Middle frontal gyrus (tissue), 1 donor: Measurements from ENCODE around the gene PSMF1.

Source experiments
- DNase-seq: peaks from one replicate; pipeline ENCODE4 v3.0.0-alpha.2; 2015; ENCODE audit warnings: low spot score; ENCODE audit errors: extremely low spot score

PSMF1 gene

GRCh38 chr20:1188347-1188746 lies 69.9 kb downstream of the PSMF1 start:
- DNase-seq = no peak

- no peak for DNase-seq
Measured at GRCh38 chr20:1189827-1190226, 71.4 kb downstream of the PSMF1 start.

GRCh38 chr20:1190847-1191246 lies 72.4 kb downstream of the PSMF1 start:
- no peak for DNase-seq

GRCh38 chr20:1191299-1191698 lies 72.9 kb downstream of the PSMF1 start:
- no peak for DNase-seq

- DNase-seq = no peak
Measured at GRCh38 chr20:1195226-1195625, 76.8 kb downstream of the PSMF1 start.

GRCh38 chr20:1196634-1197033 lies 78.2 kb downstream of the PSMF1 start:
- DNase-seq = no peak

GRCh38 chr20:1197801-1198200 lies 79.4 kb downstream of the PSMF1 start:
- DNase-seq = no peak

GRCh38 chr20:1198751-1199150 lies 80.3 kb downstream of the PSMF1 start:
- no peak for DNase-seq

- no peak for DNase-seq
Measured at GRCh38 chr20:1199212-1199873, 80.9 kb downstream of the PSMF1 start.

GRCh38 chr20:1199964-1200363 lies 81.6 kb downstream of the PSMF1 start:
- no peak for DNase-seq

- no peak for DNase-seq
Measured at GRCh38 chr20:1202762-1203504, 84.5 kb downstream of the PSMF1 start, which contains the start of gene C20orf202. Gene C20orf202, plus strand, starts transcription at chr20:1203454. Its CDS starts 132 bp downstream, at chr20:1203586.

- no peak for DNase-seq
Measured at GRCh38 chr20:1203630-1204029, 85.2 kb downstream of the PSMF1 start.

- no peak for DNase-seq
Measured at GRCh38 chr20:1204113-1204512, 85.7 kb downstream of the PSMF1 start.

GRCh38 chr20:1204576-1204975 lies 86.2 kb downstream of the PSMF1 start:
- DNase-seq = no peak

- no peak for DNase-seq
Measured at GRCh38 chr20:1205802-1206201, 87.4 kb downstream of the PSMF1 start.

- no peak for DNase-seq
Measured at GRCh38 chr20:1206366-1207148, 88.2 kb downstream of the PSMF1 start.

GRCh38 chr20:1207293-1207878 lies 89.0 kb downstream of the PSMF1 start:
- no peak for DNase-seq

GRCh38 chr20:1209447-1210387 lies 91.3 kb downstream of the PSMF1 start:
- no peak for DNase-seq

- DNase-seq = no peak
Measured at GRCh38 chr20:1210501-1210900, 92.1 kb downstream of the PSMF1 start.

- no peak for DNase-seq
Measured at GRCh38 chr20:1212023-1212422, 93.6 kb downstream of the PSMF1 start.
